ENCODE measurements around the gene AP2A2. TPM values are rescaled to one million over a fixed set of nuclear protein-coding genes. Genes with fewer than 3 reads are reported as not detected.

AP2A2 gene
- total and polyA plus RNA-seq, 2 donors (not counting 1 experiment from before 2014, with no cell fraction given), result 53.1 to 57.0 TPM

DNA sequence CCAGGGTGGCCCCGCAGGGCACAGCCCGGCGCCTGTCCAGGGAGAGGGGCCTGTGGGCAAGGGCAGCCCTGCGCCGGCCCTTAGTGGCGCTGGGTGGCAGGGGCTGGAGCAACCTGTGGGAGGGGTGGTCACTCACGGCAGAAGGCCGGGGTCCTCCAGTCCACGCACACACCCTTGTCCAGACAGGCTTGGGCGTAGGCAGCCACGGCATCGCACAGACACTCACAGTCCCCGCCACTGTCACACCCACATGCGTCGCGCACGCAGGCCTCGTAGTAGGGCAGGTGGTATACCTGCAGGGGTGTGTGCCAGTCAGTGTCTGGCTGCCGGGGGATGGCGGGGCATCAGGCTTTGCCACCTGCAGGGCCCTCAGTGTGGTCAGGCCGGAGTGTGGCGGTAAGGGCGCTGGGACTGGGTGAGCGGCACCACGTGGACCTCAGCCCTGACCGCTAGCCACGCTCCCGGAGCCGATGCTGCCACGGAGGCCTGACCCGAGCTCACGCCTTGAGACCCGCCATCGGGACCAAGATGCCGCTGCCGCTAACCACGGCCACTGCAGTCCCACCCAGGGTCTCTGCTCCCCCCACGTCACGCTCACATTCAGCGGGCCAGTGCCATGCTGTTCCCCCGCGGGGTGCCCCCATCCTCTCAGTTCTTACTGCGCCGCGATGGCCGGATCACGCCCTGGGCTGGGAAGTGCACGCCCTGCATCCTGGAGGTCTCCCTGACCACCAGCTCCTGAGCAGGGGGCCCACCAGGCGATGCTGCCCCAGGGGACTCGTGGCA is 98.3 kb downstream of the AP2A2 start:
- ATAC-seq (ENCODE audit: low read depth), result no peak
- peaks cover 0 to 2% (median 0%) of the 10 kb centered on the region in 3 donors for H3K9me3 ChIP-seq (ENCODE audit: control extremely low read depth in 1 of 3, control insufficient read depth in 2 of 3, insufficient read depth in 1 of 3, low read length in 2 of 3)
- H3K4me1 Mint-ChIP-seq, result no peaks in the 10 kb centered on the region
- no peak for TF ChIP-seq EZH2 (IDR thresholded peaks at IDR 0.05; ENCODE audit: borderline replicate concordance, insufficient read depth, low read depth, low read length, poor library complexity, severe bottlenecking)
- TF ChIP-seq, protein P1, sequence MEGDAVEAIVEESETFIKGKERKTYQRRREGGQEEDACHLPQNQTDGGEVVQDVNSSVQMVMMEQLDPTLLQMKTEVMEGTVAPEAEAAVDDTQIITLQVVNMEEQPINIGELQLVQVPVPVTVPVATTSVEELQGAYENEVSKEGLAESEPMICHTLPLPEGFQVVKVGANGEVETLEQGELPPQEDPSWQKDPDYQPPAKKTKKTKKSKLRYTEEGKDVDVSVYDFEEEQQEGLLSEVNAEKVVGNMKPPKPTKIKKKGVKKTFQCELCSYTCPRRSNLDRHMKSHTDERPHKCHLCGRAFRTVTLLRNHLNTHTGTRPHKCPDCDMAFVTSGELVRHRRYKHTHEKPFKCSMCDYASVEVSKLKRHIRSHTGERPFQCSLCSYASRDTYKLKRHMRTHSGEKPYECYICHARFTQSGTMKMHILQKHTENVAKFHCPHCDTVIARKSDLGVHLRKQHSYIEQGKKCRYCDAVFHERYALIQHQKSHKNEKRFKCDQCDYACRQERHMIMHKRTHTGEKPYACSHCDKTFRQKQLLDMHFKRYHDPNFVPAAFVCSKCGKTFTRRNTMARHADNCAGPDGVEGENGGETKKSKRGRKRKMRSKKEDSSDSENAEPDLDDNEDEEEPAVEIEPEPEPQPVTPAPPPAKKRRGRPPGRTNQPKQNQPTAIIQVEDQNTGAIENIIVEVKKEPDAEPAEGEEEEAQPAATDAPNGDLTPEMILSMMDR (IDR thresholded peaks at IDR 0.05), result no peak
- H3K27me3 Mint-ChIP-seq, result no peaks in the 10 kb centered on the region
- H3K36me3 ChIP-seq (replicated peaks in 1 of 2; ENCODE audit: control extremely low read depth in 1 of 2, control insufficient read depth in 1 of 2, extremely low read depth in 1 of 2, insufficient read depth in 2 of 2, low read length in 1 of 2), result no peaks in the 10 kb centered on the region
- H3K4me3 ChIP-seq (ENCODE audit: control extremely low read depth in 1 of 5, extremely low read depth in 1 of 5, insufficient read depth in 1 of 5, low read depth in 2 of 5, low read length in 4 of 5), result no peak overlapping the region
- 97% methylated on average over 50 of the region's 50 CpGs for WGBS (ENCODE audit: insufficient coverage)
- no peak overlapping the region for H3K4me3 Mint-ChIP-seq
- H2AFZ ChIP-seq (ENCODE audit: insufficient read depth, low read depth, low read length, poor library complexity, severe bottlenecking), result no peak overlapping the region
- no peaks in the 10 kb centered on the region for H3K79me2 ChIP-seq (ENCODE audit: control insufficient read depth, insufficient read depth, low read length)
- H3K27me3 ChIP-seq (replicated peaks in 1 of 4; ENCODE audit: control extremely low read depth in 1 of 4, control insufficient read depth in 3 of 4, insufficient read depth in 4 of 4, low read length in 3 of 4), result no peaks in the 10 kb centered on the region
- H3K4me1 ChIP-seq (ENCODE audit: control insufficient read depth in 2 of 2, insufficient read depth in 2 of 2, low read length in 2 of 2), result no peaks in the 10 kb centered on the region
- no peaks in the 10 kb centered on the region for H3K9me3 Mint-ChIP-seq (ENCODE audit: insufficient read depth)
- H3K4me2 ChIP-seq (replicated peaks; ENCODE audit: low read depth, low read length, poor library complexity, severe bottlenecking), result no peak overlapping the region
- no peak overlapping the region for H3K9ac ChIP-seq (ENCODE audit: low read length)
- H3K27ac ChIP-seq (ENCODE audit: low read length in 2 of 2), result no peak overlapping the region
- intact Hi-C loops (cut with micrococcal nuclease), result no loop called here
- no peaks in the 10 kb centered on the region for H4K20me1 ChIP-seq (ENCODE audit: control insufficient read depth, insufficient read depth, low read length, poor library complexity, severe bottlenecking)
- ChIA-PET CTCF (no interaction called here), POLR2A (no interaction called here)
- no peak overlapping the region for H3K27ac Mint-ChIP-seq
- no peak for DNase-seq

DNA sequence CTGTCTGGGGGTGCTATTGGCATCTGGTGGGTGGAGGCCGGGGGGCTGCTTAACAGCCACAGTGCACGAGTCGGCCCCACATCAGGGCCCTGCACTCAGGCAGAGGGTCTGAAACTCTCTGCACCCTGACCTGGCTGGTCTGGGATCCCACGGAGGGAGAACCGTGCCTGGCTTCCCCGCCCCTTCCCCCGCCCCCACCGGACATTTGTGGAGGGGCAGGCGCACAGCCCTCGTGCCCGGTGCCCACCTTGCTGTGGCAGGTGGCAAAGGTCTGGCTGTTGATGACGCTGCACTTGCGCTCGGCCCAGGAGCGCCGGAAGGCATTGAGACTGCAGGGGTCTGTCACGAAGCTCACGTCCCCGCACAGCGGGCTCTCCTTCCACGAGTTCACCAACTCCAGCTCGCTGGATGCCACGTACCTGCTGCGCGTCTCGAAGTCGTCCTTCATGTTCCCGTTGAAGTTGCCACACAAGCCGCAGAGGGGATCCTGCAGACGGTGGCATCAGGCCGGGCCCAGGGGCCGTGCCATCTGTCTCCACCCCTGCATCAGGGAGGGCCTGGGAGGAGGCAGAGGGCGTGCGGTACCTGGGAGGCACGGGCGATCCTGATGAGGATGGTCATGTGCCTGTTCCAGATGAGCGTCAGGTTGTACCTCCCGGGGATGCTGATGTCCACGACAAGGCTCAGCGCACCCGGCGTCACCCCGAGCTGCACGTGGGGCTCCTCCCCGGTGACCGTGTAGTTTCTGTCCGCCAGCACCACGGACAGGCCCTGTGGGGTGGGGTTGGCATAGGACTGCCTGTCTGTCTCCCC is 99.1 kb downstream of the AP2A2 start:
- TF ChIP-seq EZH2 (IDR thresholded peaks at IDR 0.05; ENCODE audit: borderline replicate concordance, insufficient read depth, low read depth, low read length, poor library complexity, severe bottlenecking), result no peak
- TF ChIP-seq, protein P1 (IDR thresholded peaks at IDR 0.05), result no peak
- ChIA-PET POLR2A (no interaction called here), CTCF (no interaction called here)
- Histone ChIP-seq H4K20me1 (ENCODE audit: control insufficient read depth, insufficient read depth, low read length, poor library complexity, severe bottlenecking) (no peaks in the 10 kb centered on the region), H2AFZ (ENCODE audit: insufficient read depth, low read depth, low read length, poor library complexity, severe bottlenecking) (no peak overlapping the region), H3K4me3 (ENCODE audit: control extremely low read depth in 1 of 5, extremely low read depth in 1 of 5, insufficient read depth in 1 of 5, low read depth in 2 of 5, low read length in 4 of 5) (no peak overlapping the region), H3K9ac (ENCODE audit: low read length) (no peak overlapping the region), H3K4me2 (replicated peaks; ENCODE audit: low read depth, low read length, poor library complexity, severe bottlenecking) (no peak overlapping the region), H3K9me3 (ENCODE audit: control extremely low read depth in 1 of 3, control insufficient read depth in 2 of 3, insufficient read depth in 1 of 3, low read length in 2 of 3) (no peaks in the 10 kb centered on the region), H3K27me3 (replicated peaks in 1 of 4; ENCODE audit: control extremely low read depth in 1 of 4, control insufficient read depth in 3 of 4, insufficient read depth in 4 of 4, low read length in 3 of 4) (no peaks in the 10 kb centered on the region), H3K4me1 (ENCODE audit: control insufficient read depth in 2 of 2, insufficient read depth in 2 of 2, low read length in 2 of 2) (no peaks in the 10 kb centered on the region), H3K79me2 (ENCODE audit: control insufficient read depth, insufficient read depth, low read length) (no peaks in the 10 kb centered on the region), H3K36me3 (replicated peaks in 1 of 2; ENCODE audit: control extremely low read depth in 1 of 2, control insufficient read depth in 1 of 2, extremely low read depth in 1 of 2, insufficient read depth in 2 of 2, low read length in 1 of 2) (no peaks in the 10 kb centered on the region), H3K27ac (ENCODE audit: low read length in 2 of 2) (no peak overlapping the region)
- H3K4me3 Mint-ChIP-seq, result no peak overlapping the region
- H3K9me3 Mint-ChIP-seq (ENCODE audit: insufficient read depth), result no peaks in the 10 kb centered on the region
- H3K27me3 Mint-ChIP-seq, result no peaks in the 10 kb centered on the region
- H3K27ac Mint-ChIP-seq, result no peak overlapping the region
- DNase-seq (no peak), ATAC-seq (ENCODE audit: low read depth) (no peak)
- 93% methylated on average over 48 of the region's 48 CpGs for WGBS (ENCODE audit: insufficient coverage)
- intact Hi-C loops (cut with micrococcal nuclease), result no loop called here
- H3K4me1 Mint-ChIP-seq, result no peaks in the 10 kb centered on the region

All from B cell (primary cell).